Measurements from ENCODE around the gene MAP2K1. TPM values are rescaled to one million over a fixed set of nuclear protein-coding genes. Genes with fewer than 3 reads are reported as not detected.

Gene MAP2K1
- total RNA-seq, 1 experiment from 2014 or later: 63.7 TPM

DNA sequence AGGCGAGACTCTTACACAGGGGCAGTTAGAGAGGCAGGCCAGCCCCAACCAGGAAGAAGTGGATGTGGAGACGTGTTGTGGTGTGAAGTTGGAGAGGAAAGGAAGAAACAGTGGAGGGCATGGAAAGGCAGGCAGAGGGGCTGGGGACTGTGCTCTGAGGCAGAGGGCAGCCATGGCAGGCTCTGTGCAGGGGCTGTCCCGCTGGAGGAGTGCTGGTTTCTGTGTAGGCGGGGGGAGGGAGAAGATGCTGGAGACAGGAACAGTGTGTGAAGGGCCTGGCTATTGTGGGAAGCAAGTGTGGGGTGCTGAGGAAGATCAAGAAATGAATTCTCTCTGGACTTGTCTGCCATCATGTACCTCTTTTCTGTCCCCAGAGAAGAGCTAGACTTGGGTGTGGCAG, 89.8 kb downstream of the MAP2K1 start:
- H3K36me3 ChIP-seq (ENCODE audit: control insufficient read depth, insufficient read depth, low read length): no peaks in the 10 kb centered on the region

DNA sequence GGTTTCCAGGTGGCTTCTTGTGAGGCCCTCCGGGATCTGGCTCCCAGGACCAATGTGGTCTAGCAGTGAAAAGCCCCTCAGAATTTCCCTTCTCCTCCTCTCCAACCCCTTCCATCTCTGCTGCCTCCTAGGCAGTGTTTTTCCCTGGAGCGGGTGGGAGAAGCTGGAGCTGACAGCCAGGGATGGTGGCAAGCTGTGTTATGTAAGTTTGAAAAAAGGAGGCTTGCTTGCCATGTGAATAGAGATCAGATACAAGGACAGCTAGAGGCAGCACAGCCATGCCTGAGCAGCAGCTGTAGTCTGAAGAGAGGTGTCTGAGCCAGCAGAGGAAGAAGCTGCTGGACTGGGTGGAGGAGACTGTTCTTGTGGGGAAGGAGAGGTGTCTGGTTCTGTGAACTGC, 90.3 kb downstream of the MAP2K1 start:
- no peak overlapping the region for H3K4me3 Mint-ChIP-seq (ENCODE audit: unreplicated experiment)
- H3K9me3 ChIP-seq: no peaks in the 10 kb centered on the region
- peaks cover 12% of the 10 kb centered on the region for H3K36me3 Mint-ChIP-seq (ENCODE audit: insufficient read depth, unreplicated experiment)
- ChIA-PET CTCF (no interaction called here), POLR2A (no interaction called here)
- no peaks in the 10 kb centered on the region for H3K9me3 Mint-ChIP-seq (ENCODE audit: unreplicated experiment)
- H3K27me3 ChIP-seq (replicated peaks; ENCODE audit: control insufficient read depth, insufficient read depth, low read length): no peaks in the 10 kb centered on the region
- no peak for DNase-seq
- intact Hi-C loops (cut with micrococcal nuclease; ENCODE audit: unreplicated experiment): no loop called here
- H3K4me3 ChIP-seq (ENCODE audit: low read depth, low read length): no peak overlapping the region
- no peaks in the 10 kb centered on the region for H3K27me3 Mint-ChIP-seq (ENCODE audit: insufficient read depth, unreplicated experiment)
- H3K36me3 ChIP-seq (ENCODE audit: control insufficient read depth, insufficient read depth, low read length): no peaks in the 10 kb centered on the region
- TF ChIP-seq, protein P1, sequence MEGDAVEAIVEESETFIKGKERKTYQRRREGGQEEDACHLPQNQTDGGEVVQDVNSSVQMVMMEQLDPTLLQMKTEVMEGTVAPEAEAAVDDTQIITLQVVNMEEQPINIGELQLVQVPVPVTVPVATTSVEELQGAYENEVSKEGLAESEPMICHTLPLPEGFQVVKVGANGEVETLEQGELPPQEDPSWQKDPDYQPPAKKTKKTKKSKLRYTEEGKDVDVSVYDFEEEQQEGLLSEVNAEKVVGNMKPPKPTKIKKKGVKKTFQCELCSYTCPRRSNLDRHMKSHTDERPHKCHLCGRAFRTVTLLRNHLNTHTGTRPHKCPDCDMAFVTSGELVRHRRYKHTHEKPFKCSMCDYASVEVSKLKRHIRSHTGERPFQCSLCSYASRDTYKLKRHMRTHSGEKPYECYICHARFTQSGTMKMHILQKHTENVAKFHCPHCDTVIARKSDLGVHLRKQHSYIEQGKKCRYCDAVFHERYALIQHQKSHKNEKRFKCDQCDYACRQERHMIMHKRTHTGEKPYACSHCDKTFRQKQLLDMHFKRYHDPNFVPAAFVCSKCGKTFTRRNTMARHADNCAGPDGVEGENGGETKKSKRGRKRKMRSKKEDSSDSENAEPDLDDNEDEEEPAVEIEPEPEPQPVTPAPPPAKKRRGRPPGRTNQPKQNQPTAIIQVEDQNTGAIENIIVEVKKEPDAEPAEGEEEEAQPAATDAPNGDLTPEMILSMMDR (IDR thresholded peaks at IDR 0.05; ENCODE audit: insufficient read depth in 1 of 2, low read depth in 1 of 2, low read length in 1 of 2, severe bottlenecking in 1 of 2, unreplicated experiment in 1 of 2): no peak
- peaks cover 15% of the 10 kb centered on the region for H3K4me1 ChIP-seq
- no TSS peak for BruUV-seq (replicated peaks)
- H3K4me1 Mint-ChIP-seq (ENCODE audit: low read depth, unreplicated experiment): peaks cover 11% of the 10 kb centered on the region
- no peak overlapping the region for H3K27ac Mint-ChIP-seq (ENCODE audit: unreplicated experiment)

More for the DNA sequence above, 89.8 kb downstream of the MAP2K1 start:
- no TSS peak for BruUV-seq (replicated peaks)
- Histone ChIP-seq H3K27me3 (replicated peaks; ENCODE audit: control insufficient read depth, insufficient read depth, low read length) (no peaks in the 10 kb centered on the region), H3K4me3 (ENCODE audit: low read depth, low read length) (no peak overlapping the region), H3K4me1 (peaks cover 20% of the 10 kb centered on the region), H3K9me3 (no peaks in the 10 kb centered on the region)
- no peaks in the 10 kb centered on the region for H3K9me3 Mint-ChIP-seq (ENCODE audit: unreplicated experiment)
- peaks cover 12% of the 10 kb centered on the region for H3K36me3 Mint-ChIP-seq (ENCODE audit: insufficient read depth, unreplicated experiment)
- no peak overlapping the region for H3K27ac Mint-ChIP-seq (ENCODE audit: unreplicated experiment)
- no peaks in the 10 kb centered on the region for H3K27me3 Mint-ChIP-seq (ENCODE audit: insufficient read depth, unreplicated experiment)
- ChIA-PET POLR2A (no interaction called here), CTCF (no interaction called here)
- peaks cover 12% of the 10 kb centered on the region for H3K4me1 Mint-ChIP-seq (ENCODE audit: low read depth, unreplicated experiment)
- intact Hi-C loops (cut with micrococcal nuclease; ENCODE audit: unreplicated experiment): no loop called here
- TF ChIP-seq, protein P1 (IDR thresholded peaks at IDR 0.05; ENCODE audit: insufficient read depth in 1 of 2, low read depth in 1 of 2, low read length in 1 of 2, severe bottlenecking in 1 of 2, unreplicated experiment in 1 of 2): no peak
- DNase-seq: no peak
- no peak overlapping the region for H3K4me3 Mint-ChIP-seq (ENCODE audit: unreplicated experiment)

DNA sequence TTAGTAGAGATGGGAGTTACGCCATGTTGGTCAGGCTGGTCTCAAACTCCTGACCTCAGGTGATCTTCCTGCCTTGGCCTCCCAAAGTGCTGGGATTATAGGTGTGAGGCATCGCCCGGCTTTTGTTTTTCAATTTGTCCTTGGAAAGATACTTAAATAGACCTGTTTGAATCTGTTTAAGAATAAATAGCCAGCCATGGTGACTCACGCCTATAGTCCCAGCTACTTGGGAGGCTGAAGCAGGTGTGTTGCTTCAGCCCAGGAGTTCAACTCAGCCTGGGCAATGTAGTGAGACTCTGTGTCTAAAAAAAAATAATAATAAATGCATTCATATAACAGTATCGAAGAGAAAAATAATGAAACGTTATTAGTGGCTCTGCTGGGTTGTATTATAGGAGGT, 93.6 kb downstream of the MAP2K1 start:
- no TSS peak for BruUV-seq (replicated peaks)
- no peaks in the 10 kb centered on the region for H3K27me3 Mint-ChIP-seq (ENCODE audit: insufficient read depth, unreplicated experiment)
- intact Hi-C loops (cut with micrococcal nuclease; ENCODE audit: unreplicated experiment): no loop called here
- H3K36me3 Mint-ChIP-seq (ENCODE audit: insufficient read depth, unreplicated experiment): peaks cover 36% of the 10 kb centered on the region
- H3K27me3 ChIP-seq (replicated peaks; ENCODE audit: control insufficient read depth, insufficient read depth, low read length): no peaks in the 10 kb centered on the region
- no peaks in the 10 kb centered on the region for H3K9me3 Mint-ChIP-seq (ENCODE audit: unreplicated experiment)
- no peaks in the 10 kb centered on the region for H3K9me3 ChIP-seq
- H3K4me1 ChIP-seq: no peaks in the 10 kb centered on the region
- no peak overlapping the region for H3K4me3 Mint-ChIP-seq (ENCODE audit: unreplicated experiment)
- TF ChIP-seq, protein P1 (IDR thresholded peaks at IDR 0.05; ENCODE audit: insufficient read depth in 1 of 2, low read depth in 1 of 2, low read length in 1 of 2, severe bottlenecking in 1 of 2, unreplicated experiment in 1 of 2): no peak
- ChIA-PET CTCF (no interaction called here), POLR2A (no interaction called here)
- no peak overlapping the region for H3K27ac Mint-ChIP-seq (ENCODE audit: unreplicated experiment)
- no peaks in the 10 kb centered on the region for H3K36me3 ChIP-seq (ENCODE audit: control insufficient read depth, insufficient read depth, low read length)
- no peak overlapping the region for H3K4me3 ChIP-seq (ENCODE audit: low read depth, low read length)
- no peak for DNase-seq
- no peaks in the 10 kb centered on the region for H3K4me1 Mint-ChIP-seq (ENCODE audit: low read depth, unreplicated experiment)

All from Caco-2 (cell line).